Middle frontal gyrus (tissue), 1 donor: ENCODE data around the gene C1QTNF1.
A peak's percentile ranks its signal among the peaks of the same experiment; 100 is the strongest.
"Not testable (repeated sequence)": the region's sequence is repeated elsewhere in the genome, so short reads cannot be mapped to it uniquely, and the experiment has no call there.

ENCODE experiments used
- DNase-seq: peaks from one replicate; pipeline ENCODE4 v3.0.0-alpha.2; 2015; ENCODE audit warnings: low spot score; ENCODE audit errors: extremely low spot score

C1QTNF1 gene

DNA sequence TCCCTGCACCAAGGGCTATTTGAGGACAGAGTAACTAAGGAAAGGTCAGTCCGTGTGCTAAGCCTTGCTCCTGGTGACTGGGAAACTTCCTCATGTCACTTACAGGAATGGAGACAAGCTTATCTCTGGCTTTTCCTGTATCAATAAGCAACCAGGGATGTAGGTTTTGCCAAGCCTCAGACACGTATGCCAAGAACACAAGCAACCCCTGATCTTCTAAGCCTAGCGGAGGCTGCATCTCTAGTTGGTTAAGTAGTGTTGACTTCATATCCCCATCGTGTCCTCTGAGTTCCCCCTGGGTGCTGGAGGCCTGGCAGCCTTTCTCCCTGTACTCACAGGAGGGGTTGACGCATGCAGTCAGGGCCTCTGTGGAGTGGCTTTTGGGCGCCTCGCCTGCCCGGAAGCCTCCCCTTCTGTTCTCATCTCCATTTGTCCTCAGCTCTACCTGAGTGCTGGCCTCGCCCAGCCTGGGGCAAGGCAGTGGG, 1.4 kb upstream of the C1QTNF1 start:
- no peak for DNase-seq

DNA sequence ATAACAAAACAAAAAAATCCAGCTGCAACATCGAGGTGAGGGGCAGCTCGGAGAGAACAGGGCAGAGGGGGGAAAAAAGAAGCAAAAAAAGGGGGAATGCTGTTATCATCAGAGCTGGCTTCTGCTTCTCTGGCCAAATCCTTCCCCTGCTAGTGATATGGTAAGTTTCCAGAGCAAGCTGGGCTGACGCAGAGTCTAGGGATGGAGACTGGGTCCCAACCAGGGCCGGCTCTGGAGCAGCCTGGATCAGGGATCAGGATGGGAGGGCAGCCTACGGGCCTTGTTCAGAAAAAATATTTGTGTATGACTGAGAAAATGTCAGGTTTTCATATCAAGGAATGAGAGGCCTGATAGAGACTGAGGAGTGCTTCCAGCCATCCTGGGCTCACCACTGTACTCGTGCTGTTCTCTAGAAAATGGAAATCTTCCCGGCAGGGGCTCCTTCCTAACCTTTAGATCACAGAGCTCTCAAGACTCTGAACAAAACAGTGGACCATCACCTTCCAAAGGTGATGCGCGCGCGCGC, 726 bp upstream of the C1QTNF1 start:
- DNase-seq, result no peak

DNA sequence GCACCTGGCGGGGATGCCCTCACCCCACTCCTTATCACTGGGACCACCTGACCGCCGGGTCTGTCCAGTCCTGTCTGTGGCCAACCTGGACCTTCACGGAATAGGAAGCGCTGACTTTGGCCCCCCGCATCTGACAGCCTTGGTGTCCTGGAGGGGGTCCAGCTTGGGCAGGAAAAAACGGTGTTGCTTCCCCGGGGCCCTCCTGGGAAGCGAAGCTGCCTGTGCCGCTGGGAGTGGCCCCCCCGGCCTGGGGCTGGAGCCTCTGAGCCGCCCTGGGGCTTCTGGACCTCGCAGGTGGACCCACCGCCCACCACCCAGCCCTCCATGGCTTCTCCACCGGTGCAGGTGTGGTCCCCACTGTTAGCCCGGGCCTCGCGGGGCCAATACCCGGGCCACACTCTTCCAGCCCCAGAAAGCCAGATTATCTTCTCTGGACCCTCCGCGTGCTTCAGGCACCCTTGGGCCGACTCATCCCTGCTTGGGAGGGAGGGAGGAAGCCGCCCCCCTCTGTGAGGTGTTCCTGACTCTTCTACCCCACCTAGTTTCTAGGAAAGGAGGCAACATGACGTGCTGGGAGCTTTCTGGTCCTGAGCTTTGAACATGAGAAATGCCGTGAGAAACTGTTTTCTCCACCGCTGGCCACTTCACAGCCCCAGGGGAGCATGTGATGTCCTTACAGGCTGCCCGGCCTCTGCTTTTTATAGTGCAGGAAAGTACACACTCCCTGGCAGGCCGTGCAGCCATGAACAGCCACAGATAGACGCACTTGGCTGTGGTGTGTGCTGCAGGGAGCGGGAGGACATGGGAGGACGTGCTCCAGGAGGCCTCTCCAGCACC, 1.1 kb downstream of the C1QTNF1 start:
- DNase-seq, result no peak

DNA sequence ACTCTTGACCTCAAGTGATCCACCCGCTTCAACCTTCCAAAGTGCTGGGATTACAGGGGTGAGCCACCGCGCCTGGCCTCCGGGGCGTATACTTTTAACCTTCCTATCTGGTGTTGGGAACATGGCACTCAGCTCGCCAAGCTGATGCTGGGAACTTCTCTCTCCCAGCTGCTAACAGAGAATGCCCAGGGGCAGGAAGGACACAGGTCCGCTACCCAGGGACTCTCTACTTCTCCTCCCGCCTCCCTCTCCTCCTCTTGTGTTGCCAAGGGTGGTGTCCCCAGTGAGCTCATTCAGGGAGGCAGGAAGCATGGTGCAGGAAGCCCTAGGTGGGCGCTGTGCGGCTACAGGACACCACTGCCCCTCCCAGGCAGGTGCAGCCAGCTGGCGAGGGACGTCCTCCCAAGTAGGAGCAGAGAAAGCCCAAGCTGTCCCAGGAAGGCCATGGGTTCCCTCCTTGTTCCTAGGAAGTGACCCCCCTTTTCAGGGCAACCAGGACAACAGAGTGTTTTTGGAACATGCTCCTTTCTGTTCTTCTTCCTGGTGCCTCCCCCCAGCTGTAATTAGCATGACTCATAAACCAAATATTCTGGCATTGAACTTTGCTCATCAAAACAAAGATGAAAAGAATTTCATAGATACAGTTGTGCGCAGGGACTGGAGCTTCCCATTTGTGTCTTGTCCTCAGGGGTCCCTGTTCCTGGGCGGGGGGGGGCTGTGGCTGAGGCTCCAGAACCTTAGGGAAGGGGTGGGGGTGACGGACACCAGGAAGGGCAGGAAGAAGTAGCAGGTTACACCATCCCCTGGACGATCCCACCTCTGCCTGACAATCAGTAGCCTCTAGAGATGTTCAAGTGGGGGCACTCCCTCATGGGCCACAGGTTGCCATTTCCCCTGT, 2.7 kb downstream of the C1QTNF1 start:
- DNase-seq, result no peak

DNA sequence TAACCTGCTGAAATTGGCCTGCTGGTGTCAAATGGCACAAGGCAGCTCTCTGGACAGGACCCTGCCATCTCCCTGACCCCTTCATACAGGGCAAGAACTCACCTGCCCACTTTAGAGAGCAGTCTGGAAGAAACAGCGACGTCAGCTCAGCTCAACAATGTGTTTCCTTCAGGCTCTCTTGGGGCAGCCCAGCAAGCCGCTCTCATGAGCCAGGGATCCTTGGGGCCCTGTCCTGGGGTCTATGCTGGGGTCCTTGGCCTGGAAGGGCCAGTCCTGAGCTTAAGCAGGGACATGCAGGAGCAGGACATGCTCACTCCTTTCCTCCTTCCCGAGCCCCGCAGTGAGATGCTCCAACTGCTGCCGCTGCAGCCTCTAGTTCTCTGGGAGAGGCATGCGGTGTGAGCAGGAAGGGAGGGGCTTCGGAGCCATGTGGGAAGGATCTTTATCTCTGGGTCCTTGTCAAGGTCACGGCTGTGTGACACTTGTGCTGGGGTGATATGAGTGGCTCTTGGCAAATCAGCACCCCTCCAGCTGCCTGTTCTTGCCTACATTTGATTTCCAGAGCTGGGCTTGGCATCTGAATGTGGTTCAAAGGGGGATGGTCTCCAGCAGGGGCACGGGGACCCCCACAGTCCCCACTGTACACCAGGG, 3.4 kb downstream of the C1QTNF1 start:
- DNase-seq, result no peak

DNA sequence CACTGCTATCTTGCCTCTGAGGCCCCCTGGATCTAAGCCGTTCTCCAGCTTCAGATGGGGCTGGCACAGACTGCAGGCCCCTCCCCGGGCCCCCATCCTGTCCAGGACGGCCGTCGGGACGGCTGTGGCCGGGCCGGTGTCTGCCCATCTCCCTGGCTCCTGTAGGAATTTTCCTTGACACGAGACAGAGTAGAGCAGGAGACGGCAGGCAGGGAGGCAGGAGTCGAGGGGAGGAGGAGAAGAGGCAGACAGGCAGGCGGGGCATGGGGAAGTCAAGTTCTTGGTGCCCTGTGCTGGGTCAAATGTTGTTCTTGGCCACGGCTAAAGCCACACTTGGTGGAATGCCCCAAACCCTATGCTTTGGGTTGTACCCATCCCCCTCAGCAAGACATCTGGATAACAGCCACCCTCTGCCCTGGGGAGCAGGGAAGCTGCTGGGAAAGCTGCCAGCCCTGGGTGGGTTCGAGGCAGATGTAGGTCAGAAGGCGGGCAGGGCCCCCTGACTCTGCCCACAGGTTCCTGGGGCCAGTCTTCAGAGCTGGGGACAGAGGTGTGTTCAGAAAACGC, 4.0 kb downstream of the C1QTNF1 start:
- DNase-seq, result no peak

DNA sequence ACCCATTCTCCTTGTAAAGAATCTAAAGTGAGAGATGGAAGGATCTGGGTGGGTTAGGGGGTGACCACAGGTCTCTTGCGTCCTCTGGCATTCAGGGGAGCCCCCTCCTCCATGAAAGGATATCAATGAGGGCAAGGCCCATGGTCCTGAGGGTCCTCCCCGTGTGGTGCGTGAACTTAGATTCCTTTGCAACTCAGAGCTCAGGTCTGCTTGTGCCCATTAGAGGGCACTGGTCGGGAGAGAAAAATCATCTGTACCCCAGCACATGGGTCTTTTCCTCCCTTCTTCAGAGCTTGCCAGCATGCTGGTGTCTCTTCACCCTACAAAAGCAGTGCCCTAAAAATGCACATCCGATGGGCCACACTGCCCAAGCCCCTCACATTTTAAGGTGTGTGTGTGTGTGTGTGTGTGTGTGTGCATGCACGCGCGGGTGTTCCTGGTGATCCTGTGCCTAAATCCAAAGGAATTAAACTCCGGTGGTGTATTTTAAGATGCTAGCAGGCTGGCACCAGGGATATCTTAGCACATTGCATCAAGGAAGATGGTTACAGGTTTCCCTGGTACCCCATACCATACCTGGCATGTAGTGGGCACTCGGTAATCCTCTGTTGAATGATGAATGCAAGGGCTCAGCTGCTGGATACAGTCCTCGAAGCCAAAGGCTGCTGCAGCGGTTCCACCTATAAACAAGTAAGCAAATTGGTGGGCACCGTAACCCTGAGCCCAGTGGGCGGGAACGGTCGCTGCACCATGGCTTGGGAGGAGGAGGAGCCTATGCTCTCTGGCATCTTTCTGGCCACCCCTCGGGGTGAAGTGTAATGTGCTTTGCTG, 4.7 kb downstream of the C1QTNF1 start:
- DNase-seq, result no peak

DNA sequence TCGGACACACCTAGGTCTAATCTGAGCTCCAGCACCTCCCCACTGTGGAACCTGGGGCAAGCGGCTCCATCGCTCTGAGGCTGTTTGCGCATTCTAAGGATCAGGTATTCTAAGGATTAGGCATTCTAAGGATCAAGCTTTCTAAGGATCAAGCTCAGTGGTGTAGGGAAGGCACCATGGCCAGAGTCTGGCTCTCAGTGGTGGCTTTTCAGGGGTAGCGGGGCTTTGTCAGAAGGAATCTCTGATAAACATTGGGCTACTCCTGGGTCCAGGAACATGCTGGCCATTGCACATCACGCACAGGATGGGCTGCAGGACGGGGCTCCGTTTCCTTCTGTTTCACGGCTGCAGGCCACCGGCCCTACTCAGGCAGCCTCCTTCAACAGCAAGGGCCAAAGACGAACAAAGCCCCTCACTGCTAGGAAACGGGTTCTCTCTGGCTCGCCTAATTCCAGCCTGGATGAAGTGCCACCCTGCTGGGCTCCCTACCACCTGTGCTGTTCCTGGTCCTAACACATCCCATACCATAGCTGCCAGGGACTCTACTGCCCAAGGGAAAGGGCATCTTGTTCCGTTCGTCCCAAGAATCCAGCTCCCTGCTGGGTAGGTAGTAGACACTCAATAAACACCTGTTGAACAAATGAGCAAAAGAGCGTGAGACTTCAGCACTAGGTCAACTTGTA, 5.5 kb downstream of the C1QTNF1 start:
- no peak for DNase-seq

DNA sequence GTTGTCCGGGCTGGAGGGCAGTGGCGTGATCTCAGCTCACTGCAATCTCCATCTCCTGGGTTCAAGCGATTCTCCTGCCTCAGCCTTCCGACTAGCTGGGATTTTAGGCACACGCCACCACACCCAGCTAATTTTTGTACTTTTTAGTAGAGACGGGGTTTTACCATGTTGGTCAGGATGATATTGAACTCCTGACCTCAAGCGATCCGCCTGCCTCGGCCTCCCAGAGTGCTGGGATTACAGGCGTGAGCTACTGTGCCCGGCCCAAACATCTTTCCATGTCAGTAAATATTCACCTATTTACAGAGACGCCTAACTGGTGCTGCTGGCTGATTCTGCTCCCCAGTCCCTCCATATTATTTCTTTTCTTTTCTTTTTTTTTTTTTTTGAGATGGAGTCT, 6.7 kb downstream of the C1QTNF1 start:
- not testable (repeated sequence) for DNase-seq

DNA sequence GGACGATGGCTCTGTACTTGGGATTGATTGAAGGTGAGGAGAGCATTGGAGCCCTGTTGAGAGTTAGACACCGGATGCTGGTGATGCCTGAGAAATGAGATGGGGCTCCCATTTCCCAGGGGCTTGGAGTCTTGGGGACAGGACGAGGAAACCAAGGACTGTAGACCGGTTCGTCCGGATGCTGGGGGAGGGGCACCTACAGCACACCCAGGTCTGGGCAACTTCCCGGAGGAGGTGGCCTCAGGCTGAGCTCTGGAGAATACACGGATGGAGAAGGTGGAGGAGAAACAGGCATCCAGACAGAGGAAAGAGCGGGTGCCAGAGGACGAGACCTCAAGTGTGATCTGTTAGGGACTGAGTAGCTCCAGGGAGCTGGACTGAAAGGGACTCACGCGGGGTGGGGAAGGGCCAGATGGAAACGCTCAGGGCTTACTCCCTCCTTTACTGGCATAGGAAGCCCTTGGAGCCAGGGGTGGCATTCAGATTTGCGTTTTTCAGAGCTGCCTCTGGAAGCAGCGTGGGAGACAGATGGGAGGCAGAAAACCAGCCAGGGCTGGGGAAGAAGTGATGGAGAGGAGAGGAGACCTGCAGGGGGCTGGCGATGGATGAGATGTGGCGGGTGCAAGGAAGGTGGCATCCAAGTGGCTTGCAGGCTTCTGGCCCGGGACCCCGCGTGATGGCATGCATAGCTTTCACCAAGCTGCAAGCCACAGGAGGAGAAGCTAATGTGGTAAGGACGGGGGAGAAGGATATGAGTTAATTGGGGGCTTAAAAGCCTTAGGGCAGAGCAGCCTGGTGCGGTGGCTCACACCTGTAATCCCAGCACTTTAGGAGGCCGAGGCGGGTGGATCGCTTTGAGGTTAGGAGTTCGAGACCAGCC, 8.3 kb downstream of the C1QTNF1 start:
- no peak for DNase-seq

DNA sequence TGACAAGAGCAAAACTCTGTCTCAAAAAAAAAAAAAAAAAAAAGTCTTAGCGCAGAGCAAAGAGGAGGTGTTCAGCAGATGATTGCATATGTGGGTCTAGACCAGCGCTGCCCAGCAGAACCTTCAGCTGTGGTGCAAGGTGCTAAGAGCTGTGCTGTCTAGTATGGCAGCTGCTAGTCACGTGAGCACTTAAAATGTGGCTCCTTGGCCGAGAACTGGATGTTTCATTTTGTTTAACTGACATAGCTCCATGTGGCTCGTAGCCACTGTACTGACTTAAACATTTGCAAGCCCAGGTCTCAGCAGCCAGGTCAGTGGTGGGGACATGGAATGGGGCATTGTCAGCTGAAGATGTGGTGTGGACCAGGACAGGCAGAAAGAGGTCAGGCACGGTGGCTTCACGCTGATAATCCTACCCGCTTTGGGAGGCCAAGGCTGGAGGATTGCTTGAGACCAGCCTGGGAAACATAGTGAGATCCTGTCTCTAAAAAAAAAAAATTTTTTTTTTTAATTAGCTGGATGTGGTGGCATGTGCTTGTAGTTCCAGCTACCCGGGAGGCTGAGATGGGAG, 9.2 kb downstream of the C1QTNF1 start:
- no peak for DNase-seq

DNA sequence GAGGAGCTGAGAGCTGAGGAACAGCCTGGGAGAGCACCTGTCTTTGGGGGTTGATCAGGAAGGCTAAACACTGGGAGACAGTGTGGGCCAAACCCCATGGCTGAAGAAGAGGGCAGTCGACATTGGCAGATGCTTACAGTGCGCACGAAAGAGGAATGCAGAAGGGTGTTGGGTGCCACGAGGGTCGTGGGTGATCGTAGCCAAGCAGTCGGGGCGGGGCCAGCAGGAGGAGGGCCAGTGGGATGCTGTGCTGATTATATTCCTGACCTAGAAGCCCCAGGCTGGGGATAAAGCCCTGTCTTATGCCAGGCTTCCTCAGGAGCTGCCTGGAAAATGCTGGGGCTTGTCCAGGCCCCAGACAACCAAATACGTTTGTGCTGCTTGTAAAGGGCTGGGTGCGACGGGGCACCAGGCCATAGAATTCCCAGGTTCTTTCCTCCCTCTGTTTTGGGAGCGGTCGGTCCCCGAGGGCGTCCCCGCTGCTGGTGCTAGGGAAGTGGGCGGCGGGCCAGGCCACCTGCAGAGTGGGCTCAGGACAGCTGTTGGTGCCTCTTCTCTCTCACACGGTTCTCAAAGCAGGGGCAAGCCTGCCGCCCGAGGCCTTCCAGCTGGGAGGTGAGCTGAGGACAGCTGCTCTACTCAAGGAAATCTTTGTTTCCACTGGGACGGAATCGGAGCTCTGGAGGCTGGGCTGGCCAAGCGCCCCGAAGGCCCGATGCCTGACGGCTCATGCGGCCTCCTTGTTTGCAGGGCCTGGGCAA, 10.0 kb downstream of the C1QTNF1 start:
- DNase-seq, result peak; percentile 37

DNA sequence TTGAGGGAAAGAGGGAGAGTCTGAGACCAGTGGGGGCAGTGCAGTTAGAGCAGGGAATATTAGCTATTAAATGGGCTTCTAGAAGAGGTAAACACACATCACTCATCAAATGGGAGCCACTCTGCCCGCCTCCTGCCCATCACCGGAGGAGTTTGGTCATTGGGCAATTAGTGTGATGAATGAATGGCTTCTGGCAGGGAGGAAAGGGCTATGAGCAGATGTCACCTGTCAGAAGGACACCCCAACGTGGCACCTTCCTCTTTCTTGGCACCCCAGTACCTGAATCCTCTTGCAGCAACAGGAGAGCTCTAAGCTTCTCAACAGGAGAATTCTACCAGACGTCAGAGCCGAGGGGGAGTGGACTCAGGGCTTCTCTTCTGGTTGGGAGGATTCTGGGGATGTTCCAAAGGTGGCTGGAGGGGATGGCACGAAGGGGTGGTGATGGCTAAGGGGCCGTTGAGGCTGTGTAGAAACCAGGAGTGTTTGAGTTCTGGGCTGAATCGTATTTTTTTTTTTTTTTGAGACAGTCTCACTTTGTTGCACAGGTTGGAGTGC, 11.0 kb downstream of the C1QTNF1 start:
- DNase-seq, result no peak

DNA sequence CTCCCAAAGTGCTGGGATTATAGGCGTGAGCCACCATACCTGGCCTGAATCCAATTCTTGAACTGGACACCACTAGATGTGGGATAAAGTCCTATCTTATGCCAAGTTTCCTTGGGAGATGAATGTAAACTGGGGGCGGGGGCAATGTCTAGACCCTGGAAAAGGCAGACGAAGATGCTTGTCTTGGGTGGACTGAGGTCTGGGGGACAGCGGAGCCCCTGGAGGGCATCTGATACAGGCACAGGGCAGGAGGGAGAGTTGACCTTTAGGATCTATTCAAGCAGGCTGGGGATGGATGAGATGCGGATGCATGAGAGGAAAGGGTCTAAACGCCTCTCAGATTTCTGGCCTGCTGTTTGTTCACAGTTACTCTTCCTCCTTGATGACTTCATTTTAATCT, 11.7 kb downstream of the C1QTNF1 start:
- no peak for DNase-seq

DNA sequence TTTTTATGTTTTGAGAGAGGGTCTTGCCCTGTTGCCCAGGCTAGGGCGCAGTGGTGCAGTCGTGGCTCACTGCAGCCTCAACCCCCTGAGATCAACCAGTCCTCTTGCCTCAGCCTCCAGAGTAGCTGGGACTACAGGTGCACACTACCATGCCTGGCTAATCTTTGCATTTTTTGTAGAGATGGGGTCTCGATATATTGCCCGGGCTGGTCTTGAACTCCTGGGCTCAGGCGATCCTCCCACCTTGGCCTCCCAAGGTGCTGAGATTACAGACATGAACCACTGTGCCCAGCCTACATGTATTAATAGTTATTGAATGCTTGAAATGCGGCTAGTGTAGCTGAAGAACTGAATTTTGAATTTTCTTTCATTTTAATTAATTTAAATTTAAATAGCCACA, 12.2 kb downstream of the C1QTNF1 start:
- DNase-seq, result no peak

DNA sequence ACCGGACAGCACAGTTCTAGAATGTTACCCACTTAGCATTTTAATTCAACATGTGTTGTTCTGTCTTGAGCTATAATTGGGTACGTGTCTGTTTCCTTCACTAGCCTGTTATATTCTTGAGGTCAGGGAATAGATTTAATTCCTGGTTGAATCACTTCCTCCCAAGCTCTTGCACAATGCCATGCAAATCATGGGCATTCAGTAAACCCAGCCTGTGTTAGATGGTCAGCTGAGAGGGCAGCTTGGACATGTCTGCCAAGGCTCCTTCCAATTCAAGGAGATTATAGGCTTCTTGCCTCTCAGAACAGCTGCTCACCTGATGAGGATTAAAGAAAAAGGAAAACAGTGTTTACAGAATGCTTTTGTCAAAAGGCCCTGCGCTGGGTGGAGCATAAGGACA, 12.6 kb downstream of the C1QTNF1 start:
- no peak for DNase-seq

DNA sequence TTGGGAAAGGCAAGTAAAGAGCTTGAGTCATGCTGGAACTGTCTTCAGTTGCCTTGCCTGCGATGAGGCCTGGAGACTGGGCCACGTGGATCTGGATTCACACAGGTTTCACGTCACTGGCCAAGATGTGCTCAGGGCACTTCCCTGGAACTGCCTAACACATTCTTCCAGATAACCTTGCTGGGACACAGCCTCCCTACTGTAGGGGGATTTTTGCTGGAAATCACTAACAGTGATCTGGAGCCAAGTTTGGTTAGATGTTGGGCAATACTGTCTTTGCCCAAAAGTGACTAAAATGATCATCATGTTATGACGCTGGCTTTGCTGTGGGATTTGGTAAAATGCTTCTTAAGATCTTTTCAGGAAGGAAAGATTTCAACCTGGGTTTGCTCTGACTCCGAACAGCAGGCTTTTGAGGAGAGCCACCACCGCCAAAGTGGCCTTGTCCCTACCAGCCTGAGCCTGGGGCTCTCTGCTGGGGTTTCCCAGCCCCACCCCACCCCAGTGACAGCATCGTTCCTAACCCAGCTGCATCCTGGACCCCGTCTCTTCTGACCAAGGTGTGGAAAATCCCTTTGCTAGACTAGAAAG, 14.7 kb downstream of the C1QTNF1 start:
- DNase-seq, result no peak
